H1 (cell line): ENCODE results near the gene APEH. TPM values are rescaled to one million over a fixed set of nuclear protein-coding genes. Genes with fewer than 3 reads are reported as not detected.
A peak's percentile ranks its signal among the peaks of the same experiment; 100 is the strongest.

ENCODE experiments used
- CTCF ChIA-PET: fragments of 300-600 bp; sonication (Branson Sonifier 250); formaldehyde crosslinking; loops from one replicate; lab custom pipeline; 2021; ENCODE audit not compliant: partially characterized antibody; lab: Charles Lee
- POLR2A ChIA-PET: fragments of 300-600 bp; sonication (Branson Sonifier 250); formaldehyde crosslinking; loops from one replicate; lab custom pipeline; 2021; ENCODE audit warnings: inconsistent platforms; ENCODE audit not compliant: partially characterized antibody; lab: Charles Lee
- DNase-seq, 2 experiments: peaks; one replicate each; pipeline versions ENCODE4 v3.0.0 to v3.0.0-alpha.2; 2010 to 2022; ENCODE audit warnings: low spot score in 2 of 2, low read depth in 1 of 2, mixed read lengths in 1 of 2
- FAIRE-seq: peaks from 2 replicates; lab custom pipeline; 2011; peaks lifted over from hg19 to GRCh38; lab: Jason Lieb, UNC
- H2AFZ ChIP-seq: 2 replicates; pipeline ENCODE4 v1.8.1; 2012; ENCODE audit warnings: low read length, inconsistent platforms
- H2AK5ac ChIP-seq: 2 replicates; pipeline ENCODE4 v1.6.1; 2013; ENCODE audit warnings: low read depth, low read length
- H2BK120ac ChIP-seq: replicated peaks from 2 replicates; pipeline ENCODE3; 2013; ENCODE audit warnings: low read depth, low read length, inconsistent platforms
- H2BK12ac ChIP-seq: 2 replicates; pipeline ENCODE4 v1.6.1; 2013; ENCODE audit warnings: low read depth, low read length
- H2BK15ac ChIP-seq: 2 replicates; pipeline ENCODE4 v1.6.1; 2013; ENCODE audit warnings: low read length
- H2BK20ac ChIP-seq: 2 replicates; pipeline ENCODE4 v1.6.1; 2013; ENCODE audit warnings: low read length
- H2BK5ac ChIP-seq: 2 replicates; pipeline ENCODE4 v1.6.1; 2013; ENCODE audit warnings: low read depth, low read length
- H3K14ac ChIP-seq: 2 replicates; pipeline ENCODE4 v1.6.1; 2013; ENCODE audit warnings: inconsistent platforms; ENCODE audit not compliant: insufficient read length
- H3K18ac ChIP-seq: 2 replicates; pipeline ENCODE4 v1.6.1; 2013; ENCODE audit warnings: low read length; ENCODE audit errors: extremely low read depth
- H3K23ac ChIP-seq: 2 replicates; pipeline ENCODE4 v1.6.1; 2013; ENCODE audit warnings: inconsistent platforms; ENCODE audit not compliant: insufficient read length
- H3K23me2 ChIP-seq: 2 replicates; pipeline ENCODE4 v1.6.1; 2013; ENCODE audit warnings: low read depth, low read length
- H3K27ac ChIP-seq: 2 replicates; pipeline ENCODE4 v1.6.1; 2011; ENCODE audit warnings: low read depth, low read length, inconsistent platforms
- H3K27me3 ChIP-seq, 4 experiments: replicated peaks in 1 of 4; 1 replicate in 1 of 4; 2 replicates in 3 of 4; pipeline versions ENCODE4 v1.6.1 to v1.8.1; 2011 to 2013; ENCODE audit warnings: low read length in 3 of 4, mild to moderate bottlenecking in 3 of 4, inconsistent platforms in 2 of 4, mixed read lengths in 2 of 4, moderate library complexity in 1 of 4; ENCODE audit not compliant: control insufficient read depth in 3 of 4, insufficient read depth in 3 of 4; ENCODE audit errors: extremely low read depth in 1 of 4
- H3K36me3 ChIP-seq, 4 experiments: 2 replicates each; pipeline versions ENCODE4 v1.6.1 to v1.8.1; 2011 to 2013; ENCODE audit warnings: mild to moderate bottlenecking in 4 of 4, low read length in 3 of 4, moderate library complexity in 2 of 4, control low read depth in 1 of 4, inconsistent platforms in 1 of 4; ENCODE audit not compliant: insufficient read depth in 4 of 4, control insufficient read depth in 2 of 4
- H3K4ac ChIP-seq: replicated peaks from 2 replicates; pipeline ENCODE3; 2013; ENCODE audit warnings: low read length, low read depth, mixed read lengths, inconsistent platforms; ENCODE audit not compliant: insufficient read length
- H3K4me1 ChIP-seq, 4 experiments: replicated peaks in 1 of 4; 1 replicate in 1 of 4; 2 replicates in 3 of 4; pipeline versions ENCODE4 v1.6.1 to v1.8.1; 2011 to 2013; ENCODE audit warnings: low read length in 3 of 4, inconsistent platforms in 2 of 4, mixed read lengths in 1 of 4; ENCODE audit not compliant: insufficient read depth in 4 of 4, control insufficient read depth in 3 of 4
- H3K4me2 ChIP-seq, 2 experiments: 2 replicates each; pipeline versions ENCODE4 v1.6.1 to v1.8.1; 2011 to 2013; ENCODE audit warnings: low read depth in 2 of 2, low read length in 2 of 2, control low read depth in 1 of 2, inconsistent platforms in 1 of 2, mild to moderate bottlenecking in 1 of 2; ENCODE audit not compliant: insufficient read depth in 1 of 2
- H3K4me3 ChIP-seq, 4 experiments: fragments of 200-600, 300-600 bp in 1 of 4; sonication (generic), shearing (Covaris generic), sonication (Bioruptor Twin) in 1 of 4; 2 replicates each; pipeline versions ENCODE4 v1.5.1 to v1.8.1; 2011 to 2016; ENCODE audit warnings: low read length in 4 of 4, low read depth in 3 of 4, control low read depth in 2 of 4, inconsistent platforms in 2 of 4, mild to moderate bottlenecking in 2 of 4, mixed read lengths in 1 of 4, moderate library complexity in 1 of 4; ENCODE audit not compliant: insufficient read depth in 2 of 4; ENCODE audit errors: extremely low read depth in 1 of 4
- H3K56ac ChIP-seq: replicated peaks from 2 replicates; pipeline ENCODE3; 2013; ENCODE audit warnings: low read depth, mild to moderate bottlenecking, mixed read lengths, low read length, inconsistent platforms; ENCODE audit not compliant: insufficient read length
- H3K79me1 ChIP-seq: 2 replicates; pipeline ENCODE4 v1.6.1; 2013; ENCODE audit warnings: low read depth, low read length, control low read depth
- H3K79me2 ChIP-seq, 2 experiments: 2 replicates each; pipeline versions ENCODE4 v1.6.1 to v1.8.1; 2012 to 2013; ENCODE audit warnings: low read length in 2 of 2, mild to moderate bottlenecking in 2 of 2, inconsistent platforms in 1 of 2; ENCODE audit not compliant: insufficient read depth in 2 of 2, control insufficient read depth in 1 of 2
- H3K9ac ChIP-seq, 4 experiments: replicated peaks in 1 of 4; 1 replicate in 1 of 4; 2 replicates in 3 of 4; pipeline versions ENCODE4 v1.6.1 to v1.8.1; 2011 to 2013; ENCODE audit warnings: low read depth in 3 of 4, low read length in 3 of 4, control low read depth in 2 of 4, mild to moderate bottlenecking in 2 of 4, moderate library complexity in 2 of 4, inconsistent platforms in 1 of 4; ENCODE audit errors: extremely low read depth in 1 of 4
- H3K9me3 ChIP-seq, 2 experiments: 2 replicates each; pipeline versions ENCODE4 v1.6.1 to v1.8.1; 2012 to 2013; ENCODE audit warnings: mild to moderate bottlenecking in 2 of 2, moderate library complexity in 2 of 2, control low read depth in 1 of 2, inconsistent platforms in 1 of 2, low read depth in 1 of 2, low read length in 1 of 2, mixed read lengths in 1 of 2; ENCODE audit not compliant: insufficient read depth in 2 of 2
- H4K20me1 ChIP-seq, 2 experiments: replicated peaks in 1 of 2; 2 replicates each; pipeline versions ENCODE3 to v1.8.1; 2011 to 2013; ENCODE audit warnings: inconsistent platforms in 2 of 2, low read length in 2 of 2, mild to moderate bottlenecking in 1 of 2; ENCODE audit not compliant: insufficient read depth in 2 of 2, control insufficient read depth in 1 of 2
- H4K5ac ChIP-seq: 2 replicates; pipeline ENCODE4 v1.6.1; 2013; ENCODE audit warnings: low read length, low read depth, mixed read lengths, inconsistent platforms; ENCODE audit not compliant: insufficient read length
- H4K8ac ChIP-seq: 2 replicates; pipeline ENCODE4 v1.8.0; 2013; ENCODE audit warnings: mild to moderate bottlenecking, moderate library complexity, low read length, inconsistent platforms; ENCODE audit not compliant: insufficient read depth; ENCODE audit errors: extremely low read depth
- H4K91ac ChIP-seq: replicated peaks from 2 replicates; pipeline ENCODE3; 2013; ENCODE audit warnings: low read length, mixed read lengths, inconsistent platforms; ENCODE audit not compliant: insufficient read length
- ASH2L ChIP-seq: fragments of 200-600, 300-600 bp; sonication (generic); IDR thresholded peaks from one replicate; pipeline ENCODE4 v1.7.1; 2017; ENCODE audit warnings: low read length
- GABPA ChIP-seq: IDR thresholded peaks from 2 replicates; pipeline ENCODE4 v1.6.1; 2011; ENCODE audit warnings: mild to moderate bottlenecking, low read length, moderate library complexity, borderline replicate concordance; ENCODE audit not compliant: insufficient read depth
- KDM4A ChIP-seq: IDR thresholded peaks from one replicate; pipeline ENCODE4 v1.7.1; 2012; ENCODE audit warnings: low read depth, mild to moderate bottlenecking, moderate library complexity, low read length, inconsistent platforms; ENCODE audit not compliant: severe bottlenecking
- POLR2AphosphoS5 ChIP-seq: IDR thresholded peaks from 2 replicates; pipeline ENCODE4 v1.6.1; 2011; ENCODE audit warnings: low read depth, low read length
- USF2 ChIP-seq: IDR thresholded peaks from 2 replicates; pipeline ENCODE4 v1.6.1; 2011; ENCODE audit warnings: low read length, improper control_type of control experiment
- WGBS, 2 experiments: shearing (Covaris generic) in 1 of 2; methylation state at CpG; one replicate each; pipeline versions ENCODE4 v1.1.6 to v1.1.7; 2013 to 2015; ENCODE audit warnings: low lambda C conversion rate in 2 of 2, mixed read lengths in 2 of 2, inconsistent platforms in 1 of 2, low coverage in 1 of 2, missing lambda C conversion rate in 1 of 2; ENCODE audit not compliant: insufficient replicate concordance in 2 of 2, insufficient coverage in 1 of 2, insufficient read length in 1 of 2; ENCODE audit errors: extremely low coverage in 1 of 2, missing lambda C conversion rate in 1 of 2; 5-methylcytosine and 5-hydroxymethylcytosine counted together
- polyA plus RNA-seq, 7 experiments: library from polyadenylated mRNA; depleted of rRNA in 3 of 7; stranded (reverse) in 5 of 7; unstranded in 2 of 7; fragments of >200 nt in 5 of 7; fragments of 200-250 nt in 2 of 7; gene quantifications; 1 replicate in 5 of 7; 2 replicates in 1 of 7; 4 replicates in 1 of 7; pipeline versions ENCODE4 v1.2.1 to v1.2.3, GENCODE V29; 2011 to 2013; ENCODE audit warnings: missing spikeins in 2 of 7, mixed read lengths in 2 of 7
- total RNA-seq: library from RNA; stranded (reverse); fragmentation: NEBNext Ultra II Directional; extraction: Animal tissue kit (Norgen Biotek cat#: 25700); gene quantifications from 2 replicates; pipeline ENCODE4 v1.2.1, GENCODE V29; 2021

Gene APEH
- total and polyA plus RNA-seq, 2 of the 8 experiments (the other 6 are each of a cell fraction or from before 2014, with no cell fraction given), result 222 to 260 TPM

GRCh38 chr3:49653621-49654020, 20.5 kb upstream of the APEH start:
- Histone ChIP-seq H3K23me2 (no peaks in the 10 kb centered on the region), H2BK20ac (no peak overlapping the region), H3K23ac (no peak overlapping the region), H2AFZ (no peak overlapping the region), H4K5ac (no peak overlapping the region), H4K91ac (no peak overlapping the region), H3K4ac (no peak overlapping the region), H3K79me1 (no peaks in the 10 kb centered on the region), H2BK5ac (no peak overlapping the region), H3K18ac (no peak overlapping the region), H3K4me2 (no peak overlapping the region), H3K9me3 (no peaks in the 10 kb centered on the region), H3K56ac (no peak overlapping the region), H2BK120ac (no peak overlapping the region), H3K14ac (no peak overlapping the region), H2AK5ac (no peak overlapping the region), H3K4me1 (no peaks in the 10 kb centered on the region; a peak in 1 of 7 replicates), H3K79me2 (no peaks in the 10 kb centered on the region), H3K4me3 (no peak overlapping the region), H4K8ac (peak overlapping the region; percentile 57; the same call in 1 of the 2 replicates), H3K27me3 (no peaks in the 10 kb centered on the region), H4K20me1 (no peaks in the 10 kb centered on the region), H2BK15ac (no peak overlapping the region), H2BK12ac (no peak overlapping the region), H3K27ac (no peak overlapping the region), H3K36me3 (no peaks in the 10 kb centered on the region), H3K9ac (no peak overlapping the region)
- no peak for TF ChIP-seq USF2
- no peak for TF ChIP-seq KDM4A
- TF ChIP-seq GABPA, result no peak
- no peak for TF ChIP-seq POLR2AphosphoS5
- TF ChIP-seq ASH2L, result no peak
- WGBS, 2 experiments, result 85% methylated on average over 8 of the region's 8 CpGs; no CpG with 5 or more reads in 1 of the 2 experiments
- no peak for FAIRE-seq
- ChIA-PET POLR2A (no interaction called here), CTCF (interaction anchor here (0.7 to 7.9 kb wide), 5 partner anchors 9 to 37 kb away, joined by 3 to 39 read pairs (median 5); no protein-coding TSS in a partner anchor)
- no peak for DNase-seq
